SK-N-MC (cell line): ENCODE measurements around the gene CMPK1.
A peak's percentile ranks its signal among the peaks of the same experiment; 100 is the strongest.
"Not testable (repeated sequence)": the region's sequence is repeated elsewhere in the genome, so short reads cannot be mapped to it uniquely, and the experiment has no call there.

Experiments used
- DNase-seq: peaks from one replicate; pipeline ENCODE4 v3.0.0-alpha.2; 2011; ENCODE audit warnings: low read depth, low spot score
- H3K27ac ChIP-seq: fragments of 200-600 bp; sonication (generic); 2 replicates; pipeline ENCODE4 v1.5.1; 2016; ENCODE audit warnings: mixed run types
- H3K36me3 ChIP-seq: fragments of 200-600 bp; sonication (generic); 2 replicates; pipeline ENCODE4 v1.6.1; 2017; ENCODE audit warnings: antibody characterized with exemption, low read length, mixed read lengths; ENCODE audit not compliant: insufficient read depth
- H3K4me3 ChIP-seq: fragments of 200-600 bp; sonication (generic); 2 replicates; pipeline ENCODE4 v1.5.1; 2016
- H3K9ac ChIP-seq: fragments of 200-600 bp; sonication (generic); 2 replicates; pipeline ENCODE4 v1.8.0; 2017; ENCODE audit warnings: mixed run types, mixed read lengths; ENCODE audit not compliant: insufficient read length
- H3K9me3 ChIP-seq: fragments of 200-600 bp; sonication (generic); 2 replicates; pipeline ENCODE4 v1.6.1; 2017; ENCODE audit warnings: low read depth, mild to moderate bottlenecking, antibody characterized with exemption, low read length, moderate library complexity, mixed read lengths
- EZH2 ChIP-seq: fragments of 200-600 bp; sonication (generic); IDR thresholded peaks from one replicate; pipeline ENCODE4 v1.6.1; 2017; ENCODE audit warnings: antibody characterized with exemption
- FOXP2 ChIP-seq: optimal IDR thresholded peaks from 2 replicates; pipeline ENCODE3; 2011; ENCODE audit warnings: mild to moderate bottlenecking, moderate library complexity; ENCODE audit not compliant: insufficient read depth; ENCODE audit errors: extremely low read length, control extremely low read depth
- POLR2AphosphoS5 ChIP-seq: IDR thresholded peaks from 2 replicates; pipeline ENCODE4 v1.6.1; 2012; ENCODE audit warnings: mild to moderate bottlenecking, low read depth, low read length, borderline replicate concordance

CMPK1 gene

GRCh38 chr1:47333578-47333921 is at the start of gene CMPK1:
Gene CMPK1, plus strand, starts transcription at chr1:47333790. Its CDS starts 156 bp downstream, at chr1:47333946.
- DNase-seq = peak; percentile 55
- Histone ChIP-seq H3K36me3 (no peaks in the 10 kb centered on the region), H3K4me3 (peak within 1 kb of the TSS; percentile 96), H3K27ac (peak within 1 kb of the TSS; percentile 89), H3K9ac (peak within 1 kb of the TSS; percentile 93), H3K9me3 (no peaks in the 10 kb centered on the region)
- no peak for TF ChIP-seq EZH2
- peak; percentile 86 for TF ChIP-seq POLR2AphosphoS5
- no peak for TF ChIP-seq FOXP2

- H3K36me3 ChIP-seq = peaks cover 64% of the 10 kb centered on the region
- not testable (repeated sequence) for H3K9ac ChIP-seq, DNase-seq, H3K27ac ChIP-seq, H3K9me3 ChIP-seq, H3K4me3 ChIP-seq
These were observed 45.5 kb upstream of the CMPK1 start for GRCh38 chr1:47288116-47288515.

- H3K9ac ChIP-seq, H3K9me3 ChIP-seq, DNase-seq, H3K4me3 ChIP-seq, H3K27ac ChIP-seq: not testable (repeated sequence)
- H3K36me3 ChIP-seq = peaks cover 72% of the 10 kb centered on the region
These were observed 38.7 kb upstream of the CMPK1 start for GRCh38 chr1:47294863-47295262.

- H3K27ac ChIP-seq = no peak overlapping the region
- TF ChIP-seq EZH2 (no peak), FOXP2 (no peak), POLR2AphosphoS5 (no peak)
- no peak for DNase-seq
- no peaks in the 10 kb centered on the region for H3K9me3 ChIP-seq
- peaks cover 73% of the 10 kb centered on the region for H3K36me3 ChIP-seq
- no peak overlapping the region for H3K9ac ChIP-seq
- H3K4me3 ChIP-seq = no peak overlapping the region
These were observed 38.0 kb upstream of the CMPK1 start for GRCh38 chr1:47295579-47295978.

- DNase-seq = no peak
- TF ChIP-seq FOXP2 (no peak), POLR2AphosphoS5 (no peak), EZH2 (no peak)
- Histone ChIP-seq H3K9ac (no peak overlapping the region), H3K27ac (peak overlapping the region; percentile 30; the same call in 1 of the 2 replicates), H3K4me3 (no peak overlapping the region), H3K9me3 (no peaks in the 10 kb centered on the region), H3K36me3 (peaks cover 79% of the 10 kb centered on the region)
These were observed 35.4 kb upstream of the CMPK1 start for GRCh38 chr1:47298025-47298699.

GRCh38 chr1:47302472-47302871 is 31.1 kb upstream of the CMPK1 start:
- H3K4me3 ChIP-seq = no peak overlapping the region
- H3K36me3 ChIP-seq = peaks cover 75% of the 10 kb centered on the region
- no peak overlapping the region for H3K9ac ChIP-seq
- TF ChIP-seq POLR2AphosphoS5 (no peak), FOXP2 (no peak), EZH2 (no peak)
- no peak for DNase-seq
- no peaks in the 10 kb centered on the region for H3K9me3 ChIP-seq
- H3K27ac ChIP-seq = no peak overlapping the region

GRCh38 chr1:47309427-47309826 is 24.2 kb upstream of the CMPK1 start:
- no peak for DNase-seq
- Histone ChIP-seq H3K27ac (peak overlapping the region; percentile 93), H3K9me3 (no peaks in the 10 kb centered on the region), H3K4me3 (peak overlapping the region; percentile 34), H3K36me3 (peaks cover 37% of the 10 kb centered on the region), H3K9ac (no peak overlapping the region)
- no peak for TF ChIP-seq POLR2AphosphoS5
- TF ChIP-seq FOXP2 = no peak
- TF ChIP-seq EZH2 = no peak

GRCh38 chr1:47313915-47314664 is 19.5 kb upstream of the CMPK1 start, which contains the start of gene STIL:
Gene STIL, minus strand, starts transcription at chr1:47314147. Its CDS starts 3,828 bp downstream, at chr1:47310319.
- peak within 1 kb of the TSS; percentile 86 for H3K9ac ChIP-seq
- DNase-seq = peak; percentile 99
- no peaks in the 10 kb centered on the region for H3K9me3 ChIP-seq
- TF ChIP-seq EZH2 (no peak), POLR2AphosphoS5 (peak; percentile 90)
- peak within 1 kb of the TSS; percentile 88 for H3K4me3 ChIP-seq
- H3K27ac ChIP-seq = peak within 1 kb of the TSS; percentile 94
- H3K36me3 ChIP-seq = peaks cover 15% of the 10 kb centered on the region

- TF ChIP-seq EZH2 (no peak), POLR2AphosphoS5 (no peak), FOXP2 (no peak)
- Histone ChIP-seq H3K4me3 (no peak overlapping the region), H3K36me3 (no peaks in the 10 kb centered on the region), H3K9me3 (no peaks in the 10 kb centered on the region), H3K9ac (no peak overlapping the region), H3K27ac (0 out of 2 replicates have a peak overlapping the region, but pooled peaks have one; percentile 31)
- DNase-seq = no peak
These were observed 15.7 kb upstream of the CMPK1 start for GRCh38 chr1:47317841-47318240.

- H3K9ac ChIP-seq, H3K9me3 ChIP-seq, DNase-seq, H3K36me3 ChIP-seq, H3K27ac ChIP-seq, H3K4me3 ChIP-seq: not testable (repeated sequence)
These were observed 13.6 kb upstream of the CMPK1 start for GRCh38 chr1:47319968-47320367.
